ENCODE results near the gene OMA1.

Gene OMA1

DNA sequence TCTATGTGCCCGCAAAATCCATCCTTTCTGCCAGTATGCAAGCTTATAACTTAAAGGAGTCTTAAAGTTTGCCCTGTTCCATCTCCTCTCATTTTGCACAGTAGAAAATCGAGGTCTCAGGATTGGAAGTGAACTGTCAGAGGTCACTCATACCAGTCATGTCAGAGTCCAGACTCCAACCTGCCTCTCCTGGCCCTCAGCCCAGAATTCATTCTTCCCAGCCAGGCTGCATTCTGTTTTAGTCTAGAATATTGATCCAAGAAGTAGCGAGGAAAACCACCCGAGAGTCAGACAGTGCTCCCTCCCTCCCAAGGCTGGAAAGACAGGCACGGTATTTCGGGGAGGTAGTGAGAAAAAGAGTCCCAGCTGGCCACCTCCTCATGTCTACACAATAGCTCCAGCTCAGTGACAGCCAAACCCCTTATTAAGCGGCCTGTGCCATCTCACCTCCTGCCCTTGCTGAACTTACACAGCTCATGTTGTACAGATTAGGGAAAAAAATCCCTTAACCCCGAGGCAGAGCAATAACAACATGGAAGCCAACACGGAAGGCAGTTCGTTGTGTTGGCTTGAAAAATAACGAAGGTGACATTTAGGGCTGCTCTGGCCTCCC is 89.4 kb downstream of the OMA1 start:
- DNase-seq = no peak

DNA sequence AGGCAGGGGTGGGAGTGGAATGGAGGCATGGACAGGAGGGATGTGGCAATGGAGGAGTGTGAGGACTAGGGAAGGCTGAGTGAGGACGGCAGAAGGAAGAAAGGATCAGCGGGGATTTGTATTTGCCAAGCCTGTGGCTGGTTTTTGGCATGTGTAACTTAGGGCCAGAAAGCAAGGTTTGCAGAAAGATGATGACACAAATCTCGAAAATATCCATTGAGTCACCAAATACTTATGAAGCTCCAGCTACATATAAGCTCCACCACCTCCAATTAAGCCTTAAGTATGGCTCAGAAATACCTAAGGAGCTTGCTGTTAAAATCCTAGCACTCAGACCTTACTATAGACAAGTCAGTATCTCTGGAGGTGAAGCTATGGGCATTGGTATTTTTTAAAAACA is 90.1 kb downstream of the OMA1 start:
- DNase-seq = no peak

- DNase-seq = no peak
Measured at GRCh38 chr1:58454807-58455206, 91.7 kb downstream of the OMA1 start.

DNA sequence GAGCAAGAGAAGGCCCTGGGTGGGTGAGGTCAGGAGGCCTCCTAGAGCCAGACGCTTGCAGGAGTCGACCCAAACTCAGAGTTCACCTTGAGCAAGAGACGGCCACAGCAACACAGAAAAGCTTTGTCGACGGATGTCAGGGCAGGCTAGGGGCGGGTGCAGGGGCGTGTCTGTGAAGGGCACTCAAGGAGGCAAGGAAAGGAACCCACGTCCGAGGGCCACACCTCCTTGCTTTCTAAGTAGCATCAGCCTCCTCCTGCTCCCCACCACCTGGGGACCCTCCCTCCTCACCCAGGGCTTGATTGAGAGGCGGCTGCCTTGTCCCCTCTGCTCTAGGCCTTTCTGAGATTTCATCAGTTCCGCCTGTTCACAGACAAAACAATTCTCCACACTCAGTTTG is 92.1 kb downstream of the OMA1 start:
- no peak for DNase-seq

DNA sequence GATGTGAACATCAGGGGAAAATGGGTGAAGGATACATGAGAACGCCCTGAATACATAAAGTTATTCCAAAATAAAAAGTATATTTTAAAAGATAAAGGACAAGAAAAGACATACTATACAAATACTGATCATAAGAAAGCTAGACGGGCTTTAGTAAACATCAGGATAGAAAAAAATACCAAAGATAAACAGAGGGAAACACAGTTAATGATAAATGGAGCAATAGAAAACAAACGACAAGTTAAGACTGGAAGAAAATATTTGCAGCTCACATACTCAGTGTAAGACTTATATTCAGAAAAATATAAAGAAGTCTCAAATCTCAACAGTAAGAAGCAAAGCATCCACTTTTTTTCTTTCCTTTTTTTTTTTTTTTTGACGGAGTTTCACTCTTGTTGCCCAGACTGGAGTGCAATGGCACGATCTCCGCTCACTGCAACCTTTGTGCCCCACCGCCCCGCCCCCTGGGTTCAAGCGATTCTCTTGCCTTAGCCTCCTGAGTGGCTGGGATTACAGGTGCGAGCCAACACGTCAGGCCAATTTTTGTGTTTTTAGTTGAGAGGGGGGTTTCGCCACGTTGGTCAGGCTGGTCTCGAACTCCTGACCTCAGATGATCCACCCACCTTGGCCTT is 94.8 kb downstream of the OMA1 start:
- DNase-seq = no peak

GRCh38 chr1:58447886-58448285 is 98.6 kb downstream of the OMA1 start:
- no peak for DNase-seq

DNA sequence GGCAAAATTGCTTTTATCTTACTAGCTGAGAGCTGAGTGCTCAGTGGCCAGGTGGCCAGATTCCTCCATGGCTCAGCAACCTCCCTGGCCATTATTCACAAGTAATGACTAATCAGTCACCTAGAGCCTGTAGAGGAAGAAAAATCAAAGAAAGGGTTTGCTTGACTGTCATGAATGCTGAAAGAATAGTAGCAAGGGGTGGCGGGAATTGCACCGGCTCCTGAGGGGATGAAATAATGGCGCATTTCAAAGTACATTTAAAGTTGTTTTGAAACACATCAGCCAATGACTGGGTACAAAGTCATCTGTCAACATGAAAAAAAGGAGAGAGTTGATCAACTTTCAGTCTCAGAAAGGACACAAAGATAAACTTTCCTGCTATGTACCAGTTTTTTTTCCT is 99.5 kb downstream of the OMA1 start:
- no peak for DNase-seq

GRCh38 chr1:58446368-58446767 is 100.2 kb downstream of the OMA1 start:
- no peak for DNase-seq

DNA sequence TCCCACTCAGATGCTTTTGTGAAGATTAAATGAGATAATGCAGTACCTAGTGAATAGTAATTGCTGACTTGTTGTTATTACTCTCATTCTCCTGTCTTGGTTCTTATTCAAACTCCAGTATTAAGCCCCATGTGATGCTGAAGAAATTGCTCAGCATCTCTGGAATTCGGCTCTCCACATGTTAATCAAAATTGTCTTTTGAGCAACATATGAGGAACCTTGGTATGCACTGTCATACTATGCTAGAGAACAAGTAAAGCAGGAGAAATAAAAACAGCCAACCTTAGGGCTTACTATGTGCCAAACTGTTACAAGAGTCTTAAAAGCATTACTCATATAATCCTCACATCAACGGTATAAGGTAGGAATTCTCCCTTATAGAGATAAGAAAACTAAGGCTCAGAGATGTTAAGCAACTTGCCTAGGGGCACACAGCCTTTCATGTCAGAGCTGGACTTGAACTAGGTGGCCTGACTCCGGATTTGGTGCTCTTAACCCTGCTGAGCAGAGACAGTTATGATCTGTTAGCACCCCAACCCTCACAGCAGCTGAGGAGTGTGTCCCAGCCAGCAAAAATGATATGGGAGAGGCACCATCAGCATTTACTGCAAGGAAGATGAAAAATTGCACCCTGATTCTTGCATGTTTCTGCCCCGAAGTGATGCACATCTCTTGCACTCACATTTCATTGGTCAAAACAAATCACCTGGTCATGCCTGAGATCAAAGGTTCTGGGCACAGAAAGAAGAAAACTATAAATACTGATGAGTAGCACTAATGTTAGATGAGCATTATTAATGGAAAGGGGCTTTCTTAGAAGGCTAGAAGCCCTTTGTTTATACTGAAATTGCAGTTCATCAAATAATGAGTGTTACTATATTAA is 102.3 kb downstream of the OMA1 start:
- DNase-seq = no peak

DNA sequence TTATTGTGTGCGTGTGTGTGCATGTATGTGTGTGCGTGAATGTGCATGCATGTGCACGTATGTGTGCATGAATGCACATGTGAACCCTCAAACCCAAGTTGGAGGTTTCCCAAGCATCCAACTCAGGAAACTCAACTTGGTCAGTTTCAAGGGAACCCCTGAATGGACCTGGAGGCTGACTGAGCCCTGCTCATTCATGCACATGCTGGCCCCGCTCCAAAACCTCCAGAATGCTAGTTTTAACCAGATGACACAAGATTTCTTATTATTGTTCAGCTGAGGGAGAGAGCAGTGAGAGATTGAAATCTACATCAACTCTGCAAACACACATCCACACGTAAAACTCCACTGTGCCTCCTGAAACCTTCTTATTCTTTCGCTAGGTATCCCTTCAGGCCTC is 104.4 kb downstream of the OMA1 start:
- DNase-seq = no peak

DNA sequence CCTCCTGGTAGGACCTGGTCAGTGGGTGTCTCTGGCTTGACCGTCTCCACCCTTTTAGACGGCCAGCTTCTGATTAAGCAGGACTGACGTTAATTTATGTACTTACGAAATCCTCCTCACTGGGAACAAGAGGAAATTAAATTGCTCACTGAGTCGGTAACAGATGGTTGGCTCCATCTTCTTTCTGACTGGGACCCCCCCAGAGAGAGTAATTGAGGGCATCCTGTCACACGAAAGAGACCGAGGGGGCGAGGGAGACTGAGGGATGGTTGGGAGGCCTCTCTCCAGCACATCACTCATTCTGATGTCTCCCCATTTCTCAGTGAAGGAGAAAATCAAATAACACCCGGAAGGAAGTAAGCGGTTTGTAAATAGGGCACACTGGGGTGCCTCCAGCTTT is 104.8 kb downstream of the OMA1 start:
- DNase-seq = no peak

DNA sequence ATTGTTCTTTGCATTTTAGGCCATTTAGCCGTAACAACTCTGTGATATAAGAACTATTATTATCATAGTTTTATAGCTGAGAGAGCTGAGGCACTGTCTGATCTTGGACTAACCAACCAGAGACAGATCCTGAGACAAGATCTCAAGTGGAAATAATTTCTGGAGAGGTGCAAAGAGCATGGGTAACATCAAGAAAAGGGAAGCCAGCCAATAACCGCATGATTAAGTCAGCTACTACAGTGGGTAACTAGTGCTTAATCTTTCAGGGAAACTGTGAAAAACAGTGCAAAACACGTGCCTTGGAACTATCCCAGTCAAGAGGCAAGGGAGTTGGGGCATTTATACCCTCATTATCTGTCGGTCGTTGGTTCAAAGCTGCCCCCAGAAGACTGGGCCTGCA is 105.8 kb downstream of the OMA1 start:
- DNase-seq = no peak

DNA sequence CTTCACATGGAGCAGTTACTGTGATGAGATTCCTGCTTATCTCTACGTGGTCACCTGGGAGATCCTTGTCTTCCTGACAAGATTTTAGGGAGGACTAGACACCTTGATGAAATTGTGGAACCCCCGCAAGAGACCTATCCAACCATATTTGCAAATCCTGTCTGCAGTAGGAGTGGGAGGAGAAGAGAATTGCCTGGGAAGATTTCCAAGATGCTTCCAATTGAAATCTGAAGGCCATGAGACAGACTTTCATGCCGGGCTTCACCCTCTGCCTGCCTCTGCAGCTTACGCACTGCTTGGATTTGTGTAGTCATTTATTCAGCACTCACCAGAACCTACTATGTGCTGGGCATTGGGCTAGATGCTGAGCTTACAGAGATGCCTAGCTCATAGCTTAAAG is 106.6 kb downstream of the OMA1 start:
- no peak for DNase-seq

DNA sequence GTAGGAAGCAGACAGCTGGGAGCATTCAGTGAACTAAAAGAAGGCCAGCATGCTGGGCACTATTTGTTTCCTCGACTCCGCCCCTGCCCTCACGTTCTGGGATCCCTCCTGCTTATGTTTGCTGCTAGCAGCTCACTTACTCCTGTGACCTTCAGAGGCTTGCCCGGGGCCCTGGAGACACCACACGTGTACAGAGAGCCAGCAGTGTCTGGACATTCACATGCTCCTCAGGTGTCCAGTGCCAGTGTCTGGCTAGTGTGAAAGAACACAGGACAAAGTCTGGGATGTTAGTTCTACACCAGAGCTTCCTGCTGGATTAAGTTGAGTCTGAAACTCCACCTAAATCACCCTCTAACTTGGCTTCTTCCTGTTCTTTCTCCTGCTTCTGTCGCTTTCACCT is 108.1 kb downstream of the OMA1 start:
- no peak for DNase-seq

DNA sequence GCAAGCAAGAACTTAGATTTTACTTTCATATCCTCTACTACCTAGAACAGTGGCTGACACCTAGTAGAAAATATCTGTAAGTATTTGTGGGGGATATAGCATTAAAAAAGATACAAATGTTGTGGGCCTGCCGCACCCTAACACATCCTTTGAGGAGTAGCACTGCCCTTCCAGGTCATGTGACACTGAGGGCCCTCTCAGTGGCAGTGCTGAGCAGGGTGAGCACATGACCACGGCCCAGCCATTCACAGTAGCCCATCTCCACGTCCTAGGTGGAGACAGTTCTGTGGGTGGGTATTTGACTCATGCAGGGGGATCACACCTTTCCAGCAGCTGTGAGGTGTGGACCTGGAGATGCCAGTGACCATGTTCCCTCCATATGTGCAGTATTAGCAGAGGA is 108.9 kb downstream of the OMA1 start:
- no peak for DNase-seq

DNA sequence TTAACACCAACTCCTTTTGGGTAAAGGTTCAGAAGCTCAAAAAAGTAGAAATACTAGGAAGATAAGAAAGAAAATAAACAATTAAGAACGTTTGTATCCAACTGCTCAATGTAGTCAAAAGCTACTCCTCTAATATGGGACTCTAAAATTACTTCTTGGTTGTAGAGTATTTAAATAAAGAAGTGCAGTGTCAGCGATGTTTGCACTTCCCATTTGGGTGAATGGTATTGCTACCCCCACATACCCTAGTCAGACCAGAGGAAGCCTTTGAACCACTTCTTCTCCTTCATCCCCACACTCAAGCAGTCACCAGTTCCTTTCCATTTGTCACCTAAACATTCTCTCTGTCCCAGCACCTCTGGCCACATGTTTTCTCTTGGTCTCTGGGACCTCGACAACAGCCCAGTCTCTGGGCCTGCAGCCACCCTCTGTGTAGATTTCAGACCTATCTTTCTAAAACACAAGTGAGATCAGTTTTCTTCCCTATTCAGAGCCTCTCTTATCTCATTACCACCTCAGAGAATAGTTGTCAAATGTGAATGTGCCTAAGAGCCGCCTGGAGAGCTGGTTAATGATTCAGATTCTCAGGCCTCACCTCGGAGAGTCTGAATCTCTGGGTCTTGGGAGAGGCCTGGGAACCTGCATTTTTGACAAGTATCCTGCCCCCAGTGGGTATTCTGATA is 109.8 kb downstream of the OMA1 start:
- no peak for DNase-seq

DNA sequence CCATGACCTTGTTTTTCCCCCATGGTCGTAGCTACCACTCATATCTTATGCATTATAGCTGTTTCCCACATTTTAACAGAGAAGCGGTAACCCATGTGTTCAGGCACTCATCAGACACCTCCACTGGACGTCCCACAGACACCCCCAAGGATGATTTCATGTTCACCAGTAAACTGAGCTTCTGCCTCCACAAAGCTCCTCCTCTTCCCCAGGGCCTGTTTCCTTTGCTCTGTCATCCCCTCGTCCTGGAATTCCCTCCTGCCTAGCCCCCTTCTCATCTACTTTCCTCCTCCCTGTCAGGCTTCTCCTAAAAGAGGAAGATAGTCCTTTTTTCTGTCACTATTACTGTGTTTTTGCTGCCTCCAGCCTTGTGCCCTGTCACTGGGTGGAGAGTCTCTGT is 111.2 kb downstream of the OMA1 start:
- DNase-seq = no peak

DNA sequence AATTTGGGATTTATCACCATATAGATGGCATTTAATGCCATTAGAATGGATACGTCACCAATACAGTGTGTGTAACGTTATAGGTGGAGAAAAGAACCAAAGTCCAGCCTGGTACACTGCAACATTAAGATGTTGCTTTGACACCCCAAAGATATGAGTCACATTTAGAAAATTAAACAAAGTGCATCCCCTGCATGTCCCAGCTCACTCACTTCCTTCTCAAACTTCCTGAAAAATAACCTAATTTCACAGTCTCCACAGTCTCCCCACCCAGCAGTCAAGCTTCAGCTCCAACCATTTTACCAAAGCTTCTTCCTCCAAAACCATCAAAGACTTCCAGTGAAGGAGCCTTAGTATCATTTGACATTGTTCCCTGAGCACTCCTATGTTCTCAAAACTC is 111.9 kb downstream of the OMA1 start:
- DNase-seq = no peak

DNA sequence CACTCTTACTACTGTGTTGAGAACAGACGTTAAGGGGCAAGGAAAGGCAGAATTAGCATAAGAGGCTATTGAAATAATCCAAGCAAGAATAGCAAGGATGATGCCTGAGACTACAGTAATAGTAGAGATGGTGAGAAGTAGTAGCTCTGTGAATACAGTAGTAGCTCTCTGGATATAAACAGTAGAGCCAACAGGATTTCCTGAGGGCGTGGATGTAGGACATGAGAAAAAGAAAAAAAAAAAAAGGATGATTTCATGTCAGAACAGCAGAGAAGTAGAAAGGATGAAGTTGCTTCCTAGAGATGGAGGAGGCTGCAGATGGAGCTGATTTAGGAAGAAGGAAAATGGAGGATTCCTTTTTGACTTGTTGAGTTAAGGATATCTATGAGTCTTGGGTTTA is 112.3 kb downstream of the OMA1 start:
- no peak for DNase-seq

- no peak for DNase-seq
Measured at GRCh38 chr1:58432851-58433668, 113.5 kb downstream of the OMA1 start.

GRCh38 chr1:58431901-58432620 is 114.5 kb downstream of the OMA1 start:
- no peak for DNase-seq

All from activated CD4-positive, CD25-positive, alpha-beta regulatory T cell treated with anti-CD3 and anti-CD28 coated beads, Interleukin-2, amount 50 U/mL, for 72 hours (primary cell).